GM21526 (cell line): ENCODE data around the gene BPIFB4.
"Not testable (repeated sequence)": the region's sequence is repeated elsewhere in the genome, so short reads cannot be mapped to it uniquely, and the experiment has no call there.

Source experiments
- ATAC-seq: cut with Tn5 transposase; IDR thresholded peaks from one replicate; pipeline ENCODE4 v1.9.1; 2021; ENCODE audit warnings: moderate library complexity; ENCODE audit not compliant: unreplicated experiment, low FRiP score

Gene BPIFB4

GRCh38 chr20:33112547-33113386, 33.3 kb downstream of the BPIFB4 start:
- no peak for ATAC-seq

- ATAC-seq, result no peak
Observed at GRCh38 chr20:33113387-33113908, 34.0 kb downstream of the BPIFB4 start.

GRCh38 chr20:33115501-33115900, 36.1 kb downstream of the BPIFB4 start:
- ATAC-seq, result not testable (repeated sequence)

GRCh38 chr20:33119725-33120720, 40.6 kb downstream of the BPIFB4 start:
- no peak for ATAC-seq

GRCh38 chr20:33120934-33121333, 41.5 kb downstream of the BPIFB4 start:
- no peak for ATAC-seq

GRCh38 chr20:33122297-33122696, 42.9 kb downstream of the BPIFB4 start:
- ATAC-seq, result not testable (repeated sequence)

- ATAC-seq, result no peak
Observed at GRCh38 chr20:33124261-33124660, 44.8 kb downstream of the BPIFB4 start.

- no peak for ATAC-seq
Observed at GRCh38 chr20:33124994-33125393, 45.6 kb downstream of the BPIFB4 start.

- ATAC-seq, result no peak
Observed at GRCh38 chr20:33125983-33126382, 46.5 kb downstream of the BPIFB4 start.

- no peak for ATAC-seq
Observed at GRCh38 chr20:33127422-33128097, 48.1 kb downstream of the BPIFB4 start.

GRCh38 chr20:33130568-33131061, 51.2 kb downstream of the BPIFB4 start:
- ATAC-seq, result no peak

- ATAC-seq, result no peak
Observed at GRCh38 chr20:33131949-33132473, 52.6 kb downstream of the BPIFB4 start.

- ATAC-seq, result no peak
Observed at GRCh38 chr20:33132513-33133372, 53.3 kb downstream of the BPIFB4 start.

- no peak for ATAC-seq
Observed at GRCh38 chr20:33133373-33133941, 54.0 kb downstream of the BPIFB4 start.

- no peak for ATAC-seq
Observed at GRCh38 chr20:33137195-33137594, 57.8 kb downstream of the BPIFB4 start.

GRCh38 chr20:33139467-33139866, 60.0 kb downstream of the BPIFB4 start:
- no peak for ATAC-seq

GRCh38 chr20:33145521-33145920, 66.1 kb downstream of the BPIFB4 start:
- ATAC-seq, result no peak

- ATAC-seq, result no peak
Observed at GRCh38 chr20:33147299-33147698, 67.9 kb downstream of the BPIFB4 start.

GRCh38 chr20:33148040-33148439, 68.6 kb downstream of the BPIFB4 start:
- ATAC-seq, result no peak
